GM13977 (cell line): ENCODE results near the gene HNRNPK.

Source experiments
- DNase-seq: peaks from one replicate; pipeline ENCODE4 v3.0.0; 2012; ENCODE audit warnings: low spot score
- CTCF ChIP-seq: IDR thresholded peaks from 2 replicates; pipeline ENCODE4 v1.5.1; 2012; ENCODE audit warnings: mild to moderate bottlenecking, control low read depth; ENCODE audit not compliant: insufficient read depth; ENCODE audit errors: extremely low read depth, missing control alignments
- in situ Hi-C: fragments of 300-500 bp; cut with MboI; formaldehyde crosslinking; loops from one replicate; pipeline ENCODE4 v1.12.0; 2022; ENCODE audit warnings: low sequenced_read_pairs, low pct_unique_long_range_greater_than_20kb, mixed read lengths, inconsistent platforms; ENCODE audit not compliant: unreplicated experiment

HNRNPK gene

GRCh38 chr9:84000186-84000585 lies 20.2 kb upstream of the HNRNPK start:
- in situ Hi-C loops = no loop called here
- no peak for TF ChIP-seq CTCF
- DNase-seq = no peak

- DNase-seq = no peak
- in situ Hi-C loops = no loop called here
- no peak for TF ChIP-seq CTCF
Measured at GRCh38 chr9:83999141-83999918, 19.3 kb upstream of the HNRNPK start.

- no peak for TF ChIP-seq CTCF
- in situ Hi-C loops = no loop called here
- DNase-seq = no peak
Measured at GRCh38 chr9:83996126-83996525, 16.1 kb upstream of the HNRNPK start.

GRCh38 chr9:83992901-83993300 lies 12.9 kb upstream of the HNRNPK start:
- in situ Hi-C loops = no loop called here
- TF ChIP-seq CTCF = no peak
- DNase-seq = no peak

- DNase-seq = no peak
- in situ Hi-C loops = no loop called here
- no peak for TF ChIP-seq CTCF
Measured at GRCh38 chr9:83992407-83992806, 12.4 kb upstream of the HNRNPK start.

- in situ Hi-C loops = no loop called here
- no peak for TF ChIP-seq CTCF
- DNase-seq = no peak
Measured at GRCh38 chr9:83991355-83991754, 11.3 kb upstream of the HNRNPK start.
